Erythroblast (primary cell): Measurements from ENCODE around the gene ATXN1L.
A peak's percentile ranks its signal among the peaks of the same experiment; 100 is the strongest.
"Not testable (repeated sequence)": the region's sequence is repeated elsewhere in the genome, so short reads cannot be mapped to it uniquely, and the experiment has no call there.

Source experiments
- DNase-seq, 2 experiments: peaks; one replicate each; lab custom pipeline; 2025; lab: John Stamatoyannopoulos, UW
- GATA1 ChIP-seq: IDR thresholded peaks from 2 replicates; pipeline ENCODE4 v1.6.1; 2011; ENCODE audit warnings: low read depth, mild to moderate bottlenecking, control low read depth, low read length, moderate library complexity
- POLR2A ChIP-seq: IDR thresholded peaks from 2 replicates; pipeline ENCODE4 v1.6.1; 2011; ENCODE audit warnings: mild to moderate bottlenecking, low read length

Gene ATXN1L

GRCh38 chr16:71894229-71894920, 48.6 kb downstream of the ATXN1L start:
- DNase-seq: peak; percentile 66 to 74
- no peak for TF ChIP-seq GATA1
- no peak for TF ChIP-seq POLR2A

DNA sequence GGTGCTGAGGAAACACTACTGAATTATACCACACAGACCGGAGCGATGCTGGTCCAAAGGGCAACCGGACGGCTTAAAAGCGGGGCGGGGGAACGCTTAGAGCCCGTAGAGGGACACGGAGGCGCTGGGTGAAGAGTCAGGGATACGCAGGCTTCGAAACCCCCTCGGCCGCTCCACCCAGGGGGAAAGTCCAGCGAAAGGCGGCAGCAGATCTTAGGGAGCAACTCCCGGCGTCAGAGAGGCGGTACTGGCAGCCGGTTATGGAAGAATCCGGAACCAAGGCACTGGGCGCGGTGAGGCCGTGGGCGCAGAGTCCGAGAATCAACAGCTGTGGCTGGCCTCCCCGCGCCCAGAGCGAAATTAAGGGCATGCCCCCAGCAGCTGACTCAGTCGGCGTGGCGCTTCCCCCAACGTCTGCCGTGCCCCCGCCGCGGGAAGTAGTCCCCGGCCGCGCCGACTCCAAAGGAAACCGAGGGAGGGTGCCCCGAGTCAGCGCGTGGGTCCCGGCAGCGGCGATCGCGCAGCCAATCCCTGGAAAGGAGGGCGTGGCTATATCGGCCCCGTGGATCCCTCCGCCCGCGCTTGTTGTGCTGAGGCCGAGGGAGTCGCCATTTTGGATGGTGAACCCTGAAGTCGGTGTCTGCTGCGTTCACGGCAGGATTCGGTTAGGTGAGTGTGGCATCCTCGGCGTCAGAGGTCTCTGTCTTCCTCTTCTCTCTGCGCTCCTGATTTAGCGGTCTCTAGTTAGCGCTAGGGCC, 49.3 kb downstream of the ATXN1L start, which contains the start of gene IST1:
Gene IST1 (plus strand): TSS at position 611 of the 758 bp plus-strand sequence. CDS start 20,110 bp downstream, outside the sequence.
- DNase-seq: peak; percentile 99
- peak; percentile 97 for TF ChIP-seq POLR2A
- no peak for TF ChIP-seq GATA1

DNA sequence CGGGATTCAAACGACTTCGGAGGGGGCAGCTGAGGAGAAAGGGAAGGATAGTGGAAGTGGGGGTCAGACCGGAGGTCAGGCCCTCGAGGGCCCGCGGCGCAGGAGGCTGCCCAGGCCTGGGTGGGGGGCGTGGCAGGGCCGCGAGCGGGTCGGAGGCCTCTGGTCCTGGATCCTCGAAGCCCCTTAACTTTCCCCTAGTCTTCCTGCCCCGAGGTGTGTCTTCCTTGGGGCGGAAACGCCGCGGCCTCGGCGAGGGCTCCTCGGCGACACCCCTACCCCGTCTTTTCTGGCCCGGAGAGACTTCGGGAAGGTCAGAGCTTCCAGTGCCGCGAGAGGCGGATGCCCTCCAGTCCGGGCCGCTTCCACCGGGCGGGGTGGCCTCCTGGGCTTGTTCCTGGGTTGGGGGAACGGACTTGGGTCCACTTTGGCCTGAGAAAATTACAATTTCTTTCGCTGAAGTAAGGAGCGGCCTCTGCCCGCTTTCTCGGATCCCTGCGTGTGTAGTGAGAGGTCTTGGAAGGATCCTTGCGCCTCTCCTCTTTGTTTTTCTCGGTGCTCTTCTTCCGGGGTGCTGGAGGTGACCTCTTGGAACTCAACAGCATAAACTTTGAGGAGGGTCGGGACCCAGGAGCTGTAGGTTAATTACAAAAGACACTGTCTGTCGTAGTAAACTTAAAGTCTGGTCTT, 50.0 kb downstream of the ATXN1L start:
- DNase-seq: peak; percentile 78 to 82

DNA sequence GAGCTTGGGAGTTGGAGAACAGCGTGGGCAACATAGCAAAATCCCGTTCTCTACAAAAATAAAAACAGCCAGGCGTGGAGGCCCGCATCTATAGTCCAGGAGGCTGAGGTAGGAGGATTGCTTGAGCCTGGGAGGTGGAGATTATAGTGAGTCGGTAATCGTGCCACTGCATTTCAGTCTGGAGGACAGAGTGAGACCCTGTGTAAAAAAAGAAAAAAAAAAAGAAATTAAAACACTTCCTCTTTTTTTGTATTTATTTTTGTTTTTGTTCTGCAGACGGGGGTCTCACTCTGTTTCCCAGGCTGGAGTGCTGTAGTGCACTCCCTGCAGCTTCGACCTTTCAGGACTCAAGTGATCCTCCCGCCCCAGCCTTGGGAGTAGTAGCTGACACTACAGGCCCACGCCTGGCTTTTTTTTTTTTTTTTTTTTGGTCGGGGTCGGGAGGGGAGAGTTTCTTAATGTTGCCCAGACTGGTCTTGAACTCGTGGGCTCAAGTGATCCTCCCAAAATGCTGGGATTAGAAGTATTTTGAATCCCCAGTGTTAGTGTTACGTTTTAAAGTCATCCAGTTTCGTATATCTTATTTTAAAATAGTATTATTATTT, 51.1 kb downstream of the ATXN1L start:
- no peak for TF ChIP-seq POLR2A
- no peak for TF ChIP-seq GATA1
- DNase-seq: peak in 1 of 2 experiments; percentile 17

More for the DNA sequence above, 50.0 kb downstream of the ATXN1L start:
- TF ChIP-seq POLR2A: no peak

- DNase-seq: no peak
- no peak for TF ChIP-seq POLR2A
- TF ChIP-seq GATA1: no peak
Observed at GRCh38 chr16:71899171-71899570, 53.4 kb downstream of the ATXN1L start.

- DNase-seq: no peak
- no peak for TF ChIP-seq POLR2A
- TF ChIP-seq GATA1: no peak
Observed at GRCh38 chr16:71902656-71903365, 57.0 kb downstream of the ATXN1L start.

DNA sequence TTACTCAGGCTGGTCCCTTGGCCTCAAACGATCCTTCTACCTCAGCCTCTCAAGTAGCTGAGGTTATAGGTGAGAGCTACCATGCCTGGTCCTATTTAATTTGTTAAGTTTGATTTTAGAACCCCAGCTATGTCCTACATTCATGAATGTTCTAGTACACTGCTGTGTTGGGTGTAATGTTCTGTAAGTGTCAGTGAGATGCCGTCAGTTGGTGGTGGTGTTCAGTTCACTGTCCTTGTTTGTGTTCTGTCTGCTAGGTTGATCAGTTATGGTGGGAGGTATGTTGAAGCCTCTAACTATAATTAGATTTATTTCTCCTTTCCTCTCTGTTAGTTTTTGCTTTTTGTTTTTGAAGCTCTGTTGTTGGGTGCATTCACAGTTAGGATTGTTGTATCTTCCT, 57.8 kb downstream of the ATXN1L start:
- no peak for DNase-seq
- TF ChIP-seq GATA1 (no peak), POLR2A (no peak)

DNA sequence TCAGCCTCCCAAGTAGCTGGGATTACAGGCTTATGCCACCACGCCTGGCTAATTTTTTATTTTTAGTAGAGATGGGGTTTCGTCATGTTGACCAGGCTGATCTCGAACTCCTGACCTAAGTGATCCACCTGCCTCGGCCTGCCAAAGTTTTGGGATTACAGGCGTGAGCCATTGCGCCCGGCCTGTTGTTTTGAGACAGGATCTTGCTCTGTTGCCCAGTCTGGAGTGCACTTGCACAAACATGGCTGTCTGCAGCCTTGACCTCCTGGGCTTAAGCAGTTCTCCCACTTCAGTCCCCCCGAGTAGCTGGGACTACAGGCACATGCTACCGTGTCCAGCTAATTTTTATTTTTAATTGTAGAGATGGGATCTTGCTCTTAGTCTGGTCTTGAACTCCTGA, 58.5 kb downstream of the ATXN1L start:
- TF ChIP-seq GATA1: no peak
- no peak for TF ChIP-seq POLR2A
- no peak for DNase-seq

GRCh38 chr16:71905765-71906164, 60.0 kb downstream of the ATXN1L start:
- not testable (repeated sequence) for DNase-seq
